Activated naive CD8-positive, alpha-beta T cell (primary cell): Measurements from ENCODE around the gene PRKCSH.
"Not testable (repeated sequence)": the region's sequence is repeated elsewhere in the genome, so short reads cannot be mapped to it uniquely, and the experiment has no call there.

Experiments
- H3K27ac Mint-ChIP-seq: one replicate; pipeline ENCODE4 v1.8.0; 2021; ENCODE audit warnings: mixed read lengths
- H3K27me3 Mint-ChIP-seq: one replicate; pipeline ENCODE4 v1.8.0; 2021; ENCODE audit warnings: mixed read lengths
- H3K36me3 Mint-ChIP-seq: one replicate; pipeline ENCODE4 v1.8.0; 2021; ENCODE audit warnings: mixed read lengths
- H3K4me1 Mint-ChIP-seq: one replicate; pipeline ENCODE4 v1.8.0; 2021; ENCODE audit warnings: low read depth, mixed read lengths
- H3K4me3 Mint-ChIP-seq: one replicate; pipeline ENCODE4 v1.8.0; 2021; ENCODE audit warnings: mild to moderate bottlenecking, mixed read lengths
- H3K9me3 Mint-ChIP-seq: one replicate; pipeline ENCODE4 v1.8.0; 2021; ENCODE audit warnings: low read depth, mixed read lengths

Gene PRKCSH

GRCh38 chr19:11414544-11414943 lies 20.9 kb upstream of the PRKCSH start:
- H3K27ac Mint-ChIP-seq = no peak overlapping the region
- peaks cover 7% of the 10 kb centered on the region for H3K27me3 Mint-ChIP-seq
- H3K4me1 Mint-ChIP-seq = peaks cover 8% of the 10 kb centered on the region
- no peak overlapping the region for H3K4me3 Mint-ChIP-seq
- no peaks in the 10 kb centered on the region for H3K9me3 Mint-ChIP-seq
- H3K36me3 Mint-ChIP-seq = no peaks in the 10 kb centered on the region

DNA sequence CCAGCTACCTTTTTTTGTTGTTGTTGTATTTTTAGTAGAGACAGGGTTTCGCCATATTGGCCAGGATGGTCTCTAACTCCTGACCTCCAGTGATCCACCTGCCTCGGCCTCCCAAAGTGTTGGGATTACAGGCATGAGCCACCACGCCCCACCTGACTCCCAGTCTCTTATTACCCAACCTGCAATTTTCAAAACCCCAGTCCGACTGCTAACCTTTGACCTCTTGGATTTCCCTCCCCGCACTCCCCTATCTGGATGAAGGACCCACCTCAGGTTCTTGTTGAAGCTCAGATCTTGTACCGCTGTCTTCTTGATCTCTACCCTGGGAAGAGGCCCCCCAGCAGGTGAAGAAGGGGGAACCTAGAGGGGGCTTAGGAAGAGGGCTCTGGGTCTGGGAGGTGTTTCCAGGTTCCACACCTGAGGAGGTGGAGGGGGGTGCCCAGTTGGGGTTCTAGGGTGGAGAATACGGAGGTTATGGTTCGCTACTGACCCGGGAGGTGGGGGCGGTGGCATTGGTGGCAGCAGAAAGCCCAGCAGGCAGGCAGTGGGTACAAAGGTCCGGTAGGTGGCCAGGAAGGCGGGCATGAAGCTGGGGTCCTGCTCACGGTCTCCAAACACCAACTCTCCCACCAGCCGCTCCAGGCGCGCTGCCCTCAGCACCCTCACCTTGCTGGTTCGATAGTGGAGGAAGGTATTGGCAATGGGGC lies 18.9 kb upstream of the PRKCSH start:
- Mint-ChIP-seq H3K4me1 (peaks cover 20% of the 10 kb centered on the region), H3K4me3 (no peak overlapping the region), H3K27ac (no peak overlapping the region), H3K27me3 (peaks cover 12% of the 10 kb centered on the region), H3K9me3 (no peaks in the 10 kb centered on the region), H3K36me3 (no peaks in the 10 kb centered on the region)

GRCh38 chr19:11418094-11418548 lies 17.3 kb upstream of the PRKCSH start:
- Mint-ChIP-seq H3K27ac (no peak overlapping the region), H3K36me3 (no peaks in the 10 kb centered on the region), H3K4me3 (no peak overlapping the region), H3K4me1 (peaks cover 33% of the 10 kb centered on the region), H3K9me3 (no peaks in the 10 kb centered on the region), H3K27me3 (peaks cover 15% of the 10 kb centered on the region)

GRCh38 chr19:11418549-11419506 lies 16.6 kb upstream of the PRKCSH start, which contains the start of gene RGL3:
Gene RGL3, minus strand, starts transcription at chr19:11419314. Its CDS starts 36 bp downstream, at chr19:11419278.
- Mint-ChIP-seq H3K27me3 (peaks cover 20% of the 10 kb centered on the region), H3K4me1 (peaks cover 38% of the 10 kb centered on the region), H3K9me3 (no peaks in the 10 kb centered on the region), H3K27ac (no peak within 1 kb of the TSS), H3K36me3 (no peaks in the 10 kb centered on the region), H3K4me3 (no peak within 1 kb of the TSS)

DNA sequence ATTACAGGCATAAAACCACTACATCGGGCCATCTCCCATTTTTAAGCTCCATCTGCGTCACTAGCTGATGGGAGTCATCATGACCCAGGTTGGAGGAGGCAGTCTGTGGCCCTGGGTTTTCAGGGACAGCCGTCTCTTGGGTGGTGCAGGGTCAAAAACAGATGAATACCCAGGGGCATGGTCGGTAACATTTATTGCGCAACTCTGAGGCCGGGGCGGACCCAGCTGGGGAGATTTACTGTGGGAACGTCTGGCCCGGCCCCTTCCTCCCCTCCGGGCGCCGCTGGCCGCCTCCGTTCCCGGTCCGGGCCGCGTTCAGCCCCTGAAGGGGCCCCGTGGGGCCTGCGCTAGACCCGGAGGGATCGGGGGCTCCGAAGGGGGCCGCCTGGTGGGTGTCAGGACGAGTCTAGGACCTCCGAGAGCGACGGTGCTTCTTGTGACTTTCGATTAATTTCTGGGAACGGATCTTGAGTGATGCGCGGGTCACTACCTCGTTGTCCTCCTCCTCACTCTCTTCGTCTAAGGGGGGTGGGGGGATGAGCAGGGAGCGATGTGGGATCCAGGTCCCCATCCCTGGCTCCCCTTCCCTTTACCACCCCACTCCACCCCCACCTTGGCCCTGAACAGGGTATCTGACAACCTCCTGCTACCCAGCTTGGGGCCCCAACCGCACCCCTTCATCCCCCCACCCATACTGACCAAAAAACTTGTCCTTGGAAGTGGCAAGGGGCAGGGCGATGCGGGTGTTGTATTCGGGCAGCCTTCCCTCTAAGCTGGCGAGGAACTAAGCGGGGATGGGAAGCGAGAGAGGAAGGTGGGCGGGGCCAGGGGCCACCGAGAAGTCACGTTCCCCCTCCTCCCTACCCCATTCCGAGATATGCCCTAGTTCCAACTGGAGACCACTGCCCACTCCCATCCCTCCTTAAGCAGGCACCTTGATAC lies 14.7 kb upstream of the PRKCSH start:
- Mint-ChIP-seq H3K27ac (no peak overlapping the region), H3K9me3 (no peaks in the 10 kb centered on the region), H3K36me3 (no peaks in the 10 kb centered on the region), H3K4me3 (peak overlapping the region; percentile 54), H3K4me1 (peaks cover 40% of the 10 kb centered on the region), H3K27me3 (peaks cover 18% of the 10 kb centered on the region)

GRCh38 chr19:11421371-11422098 lies 13.9 kb upstream of the PRKCSH start:
- Mint-ChIP-seq H3K9me3 (no peaks in the 10 kb centered on the region), H3K27ac (no peak overlapping the region), H3K4me1 (peaks cover 40% of the 10 kb centered on the region), H3K36me3 (no peaks in the 10 kb centered on the region), H3K27me3 (peaks cover 18% of the 10 kb centered on the region), H3K4me3 (peak overlapping the region; percentile 54)

DNA sequence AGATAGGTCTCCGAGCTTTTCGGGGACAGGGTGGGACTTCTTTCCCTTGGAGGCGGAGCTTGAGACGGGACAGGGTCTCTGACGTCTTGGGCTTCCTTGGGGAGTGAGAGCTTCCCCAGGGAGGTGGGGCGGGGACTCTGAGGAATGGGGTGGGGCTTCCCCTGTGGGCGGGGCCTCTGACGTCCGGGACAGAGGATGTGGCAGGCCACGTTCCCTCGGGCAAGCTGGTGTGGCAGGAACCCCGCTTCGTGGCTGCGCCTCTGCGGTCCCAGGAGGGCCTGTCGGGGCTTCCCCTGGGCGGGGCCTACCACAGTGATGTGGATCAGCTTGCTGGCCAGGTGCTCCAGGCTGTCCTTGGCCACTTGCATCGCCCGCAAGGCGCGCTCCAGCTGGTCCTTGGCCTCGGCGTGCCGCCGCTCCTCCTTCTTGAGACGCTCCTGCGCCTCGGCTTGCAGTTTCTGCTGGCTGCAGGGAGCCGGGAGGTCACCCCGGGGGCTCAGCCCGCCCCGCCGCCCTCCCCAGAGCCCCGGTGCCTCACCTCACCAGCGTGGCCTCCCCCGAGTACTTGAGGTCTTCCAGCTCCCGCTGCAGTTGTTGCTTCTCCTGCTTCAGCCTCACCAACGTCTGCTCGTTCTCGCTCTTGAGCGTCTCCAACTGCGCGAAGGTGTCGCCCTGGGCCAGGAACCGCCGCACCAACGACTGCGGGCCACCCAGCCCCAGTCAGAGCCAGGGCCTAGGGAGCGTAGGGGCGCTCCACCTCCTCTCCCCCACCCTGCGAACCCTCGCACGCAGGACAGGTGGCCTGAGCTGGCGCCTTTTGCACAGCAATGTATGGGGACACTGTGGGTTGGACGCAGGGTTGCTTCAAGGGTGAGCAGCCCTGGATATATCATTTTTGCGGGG lies 13.0 kb upstream of the PRKCSH start:
- Mint-ChIP-seq H3K4me1 (peaks cover 40% of the 10 kb centered on the region), H3K27me3 (peaks cover 18% of the 10 kb centered on the region), H3K27ac (no peak overlapping the region), H3K4me3 (peak overlapping the region; percentile 75), H3K9me3 (no peaks in the 10 kb centered on the region), H3K36me3 (no peaks in the 10 kb centered on the region)

DNA sequence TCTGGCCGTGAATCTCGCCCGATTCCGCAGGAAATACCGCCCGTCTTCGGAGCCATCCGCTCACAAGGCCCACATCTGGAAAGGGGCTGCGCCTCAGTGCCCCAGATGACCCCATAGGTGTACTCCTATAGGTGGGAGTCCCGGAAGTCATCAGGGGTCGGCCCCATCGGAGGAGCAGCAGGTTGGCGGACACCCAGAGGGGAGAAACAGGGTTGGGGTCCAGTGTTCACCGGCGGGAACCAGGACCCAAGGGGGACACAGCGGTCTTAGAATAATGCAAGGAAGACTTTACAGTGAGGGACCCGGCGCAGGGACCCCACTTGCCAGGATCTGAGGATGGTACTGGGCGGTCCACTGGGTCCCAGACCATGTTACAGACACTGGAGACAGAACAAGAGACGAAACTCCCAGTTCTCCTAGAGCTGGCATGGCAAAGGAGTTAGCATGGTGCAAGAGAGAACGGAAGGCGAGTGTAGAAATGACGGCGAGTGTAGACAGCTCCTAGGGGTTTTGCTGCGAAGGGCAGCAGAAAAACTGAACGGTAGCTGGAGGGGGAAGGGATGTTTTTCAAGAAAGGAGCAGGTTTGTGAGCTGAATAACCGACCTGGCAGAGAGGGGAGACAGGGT lies 12.2 kb upstream of the PRKCSH start:
- peaks cover 38% of the 10 kb centered on the region for H3K4me1 Mint-ChIP-seq
- peak overlapping the region; percentile 75 for H3K4me3 Mint-ChIP-seq
- peaks cover 18% of the 10 kb centered on the region for H3K27me3 Mint-ChIP-seq
- H3K9me3 Mint-ChIP-seq = no peaks in the 10 kb centered on the region
- H3K36me3 Mint-ChIP-seq = no peaks in the 10 kb centered on the region
- no peak overlapping the region for H3K27ac Mint-ChIP-seq

GRCh38 chr19:11423791-11424181 lies 11.6 kb upstream of the PRKCSH start:
- Mint-ChIP-seq H3K27ac (no peak overlapping the region), H3K4me3 (no peak overlapping the region), H3K4me1 (peaks cover 38% of the 10 kb centered on the region), H3K9me3 (no peaks in the 10 kb centered on the region), H3K27me3 (peaks cover 18% of the 10 kb centered on the region), H3K36me3 (no peaks in the 10 kb centered on the region)

DNA sequence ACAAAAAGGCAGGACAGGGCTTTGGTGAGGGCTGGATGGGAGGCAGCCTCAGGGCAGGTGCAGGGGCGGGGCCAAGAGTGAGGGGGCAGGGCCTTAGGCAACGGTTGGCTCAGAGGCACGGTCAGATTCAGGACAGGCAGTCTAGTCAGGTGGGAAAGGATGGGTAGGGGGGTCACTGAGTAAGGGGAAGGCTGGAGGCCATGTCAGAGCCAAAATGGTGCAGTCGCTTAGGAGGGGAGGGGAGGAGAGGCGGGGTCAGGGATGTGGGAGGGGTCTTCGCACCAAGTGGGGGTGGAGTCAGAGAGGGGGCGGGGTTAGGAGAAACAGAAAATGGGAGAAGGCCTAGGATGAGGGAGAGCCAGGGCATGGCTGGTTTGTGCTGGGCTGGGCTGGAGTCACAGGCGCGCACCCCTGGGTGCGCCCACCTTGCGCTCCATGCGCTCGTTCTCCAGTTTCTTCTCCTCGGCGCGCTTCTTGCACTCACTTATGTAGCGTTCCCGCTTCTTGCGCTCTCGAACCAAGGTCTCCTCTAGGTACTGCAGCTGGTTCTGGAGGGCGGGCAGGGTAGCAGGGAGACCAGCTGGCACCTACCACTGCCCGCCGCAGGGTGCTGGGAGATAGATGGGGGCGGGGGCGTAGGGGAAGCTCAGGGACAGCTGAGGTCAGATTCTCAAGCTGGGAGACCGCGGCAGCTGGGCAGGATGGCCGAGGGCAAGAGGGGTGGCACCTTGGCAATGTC lies 9.5 kb upstream of the PRKCSH start:
- peaks cover 26% of the 10 kb centered on the region for H3K4me1 Mint-ChIP-seq
- no peaks in the 10 kb centered on the region for H3K36me3 Mint-ChIP-seq

DNA sequence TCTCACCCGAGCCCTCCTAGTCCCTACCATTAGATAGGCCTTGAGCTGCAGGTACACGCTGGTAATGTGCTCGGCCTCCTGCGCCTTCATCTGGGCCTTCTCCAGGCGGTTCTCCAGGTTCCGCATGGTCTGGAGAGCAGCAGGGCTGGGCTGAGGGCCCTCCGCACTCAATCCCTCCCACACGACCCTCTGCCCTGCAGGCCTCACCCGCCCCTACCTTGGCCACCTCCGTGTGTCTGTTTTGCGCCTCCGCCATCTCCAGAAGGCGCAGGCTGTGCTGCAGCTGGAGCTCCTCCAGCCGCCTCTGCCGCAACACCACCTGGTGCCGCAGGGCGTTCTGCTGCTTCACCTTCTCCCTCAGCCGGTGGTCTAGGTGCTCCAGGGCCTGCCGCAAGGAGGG lies 8.8 kb upstream of the PRKCSH start:
- Mint-ChIP-seq H3K4me1 (peaks cover 18% of the 10 kb centered on the region), H3K4me3 (no peak overlapping the region), H3K36me3 (no peaks in the 10 kb centered on the region), H3K27ac (no peak overlapping the region), H3K27me3 (peaks cover 10% of the 10 kb centered on the region), H3K9me3 (no peaks in the 10 kb centered on the region)

More for the DNA sequence above, 9.5 kb upstream of the PRKCSH start:
- no peaks in the 10 kb centered on the region for H3K9me3 Mint-ChIP-seq
- H3K4me3 Mint-ChIP-seq = no peak overlapping the region
- H3K27ac Mint-ChIP-seq = no peak overlapping the region
- H3K27me3 Mint-ChIP-seq = peaks cover 16% of the 10 kb centered on the region

DNA sequence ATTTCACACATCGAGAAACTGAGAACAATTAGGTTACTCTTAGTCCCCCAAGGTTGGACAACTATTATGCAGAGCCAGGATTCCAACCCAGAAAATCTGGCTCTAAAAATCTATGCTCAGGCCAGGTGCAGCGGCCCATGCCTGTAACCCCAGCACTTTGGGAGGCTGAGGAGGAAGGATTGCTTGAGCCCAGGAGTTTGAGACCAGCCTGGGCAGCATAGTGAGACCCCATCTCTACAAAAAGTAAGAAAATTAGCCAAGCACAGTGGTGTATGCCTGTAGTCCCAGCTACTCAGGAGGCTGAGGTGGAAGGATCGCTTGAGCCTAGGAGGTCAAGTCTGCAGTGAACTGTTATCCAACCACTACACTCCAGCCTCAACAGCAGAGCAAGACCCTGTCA lies 1.9 kb upstream of the PRKCSH start:
- not testable (repeated sequence) for H3K27ac Mint-ChIP-seq, H3K27me3 Mint-ChIP-seq, H3K9me3 Mint-ChIP-seq, H3K36me3 Mint-ChIP-seq, H3K4me3 Mint-ChIP-seq
- peaks cover 21% of the 10 kb centered on the region for H3K4me1 Mint-ChIP-seq
